Endothelial cell of umbilical vein (primary cell): ENCODE data around the gene EFNA2. TPM values are rescaled to one million over a fixed set of nuclear protein-coding genes. Genes with fewer than 3 reads are reported as not detected.
A peak's percentile ranks its signal among the peaks of the same experiment; 100 is the strongest.

ENCODE experiments used
- BruUV-seq: library from RNA; stranded (reverse); fragments of 400-500 nt; replicated peaks from 2 replicates; lab custom pipeline; 2021; lab: Mats Ljungman, UMichigan
- CTCF ChIA-PET: fragments of 300-600, 350-600 bp; sonication (Branson Sonifier 250); formaldehyde crosslinking; loops from one replicate; lab custom pipeline; 2021; ENCODE audit warnings: antibody characterized with exemption, inconsistent platforms; lab: Charles Lee
- POLR2A ChIA-PET: fragments of 300-600, 350-600 bp; sonication (Branson Sonifier 250); formaldehyde crosslinking; loops from one replicate; lab custom pipeline; 2021; ENCODE audit warnings: antibody characterized with exemption, inconsistent platforms; lab: Charles Lee
- DNase-seq: peaks from one replicate; pipeline ENCODE4 v3.0.0-alpha.2; 2011; ENCODE audit warnings: low read depth, low spot score
- FAIRE-seq: peaks from 2 replicates; lab custom pipeline; 2011; peaks lifted over from hg19 to GRCh38; lab: Jason Lieb, UNC
- H2AFZ ChIP-seq: 2 replicates; pipeline ENCODE4 v1.6.0; 2012; ENCODE audit warnings: low read depth, low read length, control low read depth, inconsistent platforms
- H3K27ac ChIP-seq: 2 replicates; pipeline ENCODE4 v1.5.1; 2011; ENCODE audit warnings: low read depth, mild to moderate bottlenecking, control low read depth, low read length, moderate library complexity; ENCODE audit not compliant: insufficient read depth
- H3K27me3 ChIP-seq, 2 experiments: 2 replicates each; pipeline versions ENCODE4 v1.6.0 to v1.6.1; 2011; ENCODE audit warnings: low read length in 2 of 2, mixed read lengths in 1 of 2; ENCODE audit not compliant: control insufficient read depth in 2 of 2, insufficient read depth in 2 of 2
- H3K36me3 ChIP-seq, 2 experiments: 2 replicates in 1 of 2; 3 replicates in 1 of 2; pipeline ENCODE4 v1.5.1; 2011; ENCODE audit warnings: low read length in 2 of 2, mild to moderate bottlenecking in 1 of 2, moderate library complexity in 1 of 2; ENCODE audit not compliant: control insufficient read depth in 2 of 2, insufficient read depth in 2 of 2; ENCODE audit errors: extremely low read depth in 1 of 2
- H3K4me1 ChIP-seq: 3 replicates; pipeline ENCODE4 v1.5.1; 2011; ENCODE audit warnings: mild to moderate bottlenecking, low read length; ENCODE audit not compliant: control insufficient read depth, insufficient read depth; ENCODE audit errors: extremely low read depth
- H3K4me2 ChIP-seq: 2 replicates; pipeline ENCODE4 v1.6.1; 2011; ENCODE audit warnings: low read length, control low read depth, mixed read lengths; ENCODE audit not compliant: insufficient read depth
- H3K4me3 ChIP-seq, 3 experiments: fragments of 200-600 bp in 1 of 3; sonication (generic), shearing (Covaris generic) in 1 of 3; replicated peaks in 1 of 3; 2 replicates each; pipeline ENCODE4 v1.5.1; 2011 to 2016; ENCODE audit warnings: control low read depth in 3 of 3, low read length in 3 of 3, mild to moderate bottlenecking in 2 of 3, inconsistent platforms in 1 of 3, low read depth in 1 of 3, moderate library complexity in 1 of 3; ENCODE audit not compliant: insufficient read depth in 1 of 3
- H3K79me2 ChIP-seq: 2 replicates; pipeline ENCODE4 v1.6.0; 2012; ENCODE audit warnings: low read length, inconsistent platforms; ENCODE audit not compliant: control insufficient read depth, insufficient read depth
- H3K9ac ChIP-seq: replicated peaks from 2 replicates; pipeline ENCODE3; 2011; ENCODE audit warnings: low read length, control low read depth; ENCODE audit not compliant: insufficient read depth; ENCODE audit errors: extremely low read depth
- H3K9me1 ChIP-seq: replicated peaks from 3 replicates; pipeline ENCODE4 v1.6.0; 2011; ENCODE audit warnings: mild to moderate bottlenecking, low read length; ENCODE audit not compliant: control insufficient read depth, insufficient read depth; ENCODE audit errors: extremely low read depth
- H3K9me3 ChIP-seq: replicated peaks from 2 replicates; pipeline ENCODE4 v1.5.1; 2012; ENCODE audit warnings: low read length, inconsistent platforms; ENCODE audit not compliant: control insufficient read depth, insufficient read depth
- H4K20me1 ChIP-seq: replicated peaks from 2 replicates; pipeline ENCODE3; 2011; ENCODE audit warnings: mild to moderate bottlenecking, low read length; ENCODE audit not compliant: control insufficient read depth, insufficient read depth; ENCODE audit errors: extremely low read depth
- EZH2 ChIP-seq: IDR thresholded peaks from 2 replicates; pipeline ENCODE4 v1.6.1; 2012; ENCODE audit warnings: borderline replicate concordance, low read depth, mild to moderate bottlenecking, moderate library complexity, low read length, inconsistent platforms; ENCODE audit not compliant: severe bottlenecking
- FOS ChIP-seq: IDR thresholded peaks from 2 replicates; pipeline ENCODE4 v1.6.1; 2011; ENCODE audit warnings: mild to moderate bottlenecking, low read length, moderate library complexity, borderline replicate concordance; ENCODE audit not compliant: insufficient read depth
- GATA2 ChIP-seq: IDR thresholded peaks from 2 replicates; pipeline ENCODE4 v1.7.0; 2011; ENCODE audit warnings: low read depth, mild to moderate bottlenecking, moderate library complexity, mixed read lengths, low read length; ENCODE audit not compliant: insufficient read length, insufficient read depth
- JUN ChIP-seq: IDR thresholded peaks from 2 replicates; pipeline ENCODE4 v1.6.1; 2011; ENCODE audit warnings: borderline replicate concordance, low read depth; ENCODE audit not compliant: insufficient read length, insufficient read depth
- MYC ChIP-seq: IDR thresholded peaks from one replicate; pipeline ENCODE4 v1.6.1; 2011; ENCODE audit warnings: mild to moderate bottlenecking, low read depth, low read length
- POLR2A ChIP-seq: IDR thresholded peaks from 2 replicates; pipeline ENCODE4 v1.6.1; 2012; ENCODE audit warnings: low read depth, mild to moderate bottlenecking, control low read depth, low read length
- POLR2AphosphoS5 ChIP-seq: IDR thresholded peaks from 2 replicates; pipeline ENCODE4 v1.6.1; 2012; ENCODE audit warnings: low read depth, mild to moderate bottlenecking, control low read depth, low read length, moderate library complexity; ENCODE audit not compliant: insufficient read depth
- dilution Hi-C: fragments of 300-500 bp; cut with MboI; formaldehyde crosslinking; loops from one replicate; pipeline ENCODE4 v1.15.0; 2019; ENCODE audit warnings: low sequenced_read_pairs; ENCODE audit not compliant: extremely low pct_ligation_motif_present
- intact Hi-C: fragments of 100-400 bp; cut with micrococcal nuclease; formaldehyde crosslinking; loops from one replicate; pipeline ENCODE4 v1.10.0; 2022
- polyA plus RNA-seq, 4 experiments: library from polyadenylated mRNA; depleted of rRNA in 3 of 4; stranded (reverse) in 3 of 4; unstranded in 1 of 4; fragments of >200 nt; gene quantifications; 2 replicates each; pipeline versions ENCODE4 v1.2.1 to v1.2.3, GENCODE V29; 2011 to 2012; ENCODE audit warnings: missing spikeins in 1 of 4
- total RNA-seq: library from RNA; stranded (reverse); gene quantifications from 2 replicates; pipeline ENCODE4 v1.2.3, GENCODE V29; 2021
- TF ChIP-seq, protein P1 (sequence below), 2 donors: IDR thresholded peaks; 1 replicate in 1 of 2; 2 replicates in 1 of 2; pipeline ENCODE4 v1.5.1; 2011; ENCODE audit warnings: low read length in 2 of 2, mild to moderate bottlenecking in 2 of 2, moderate library complexity in 2 of 2, control low read depth in 1 of 2, inconsistent platforms in 1 of 2, low read depth in 1 of 2; ENCODE audit not compliant: insufficient read depth in 1 of 2; ENCODE audit errors: extremely low read depth in 1 of 2
- TF ChIP-seq, protein P2 (sequence below): IDR thresholded peaks from 2 replicates; pipeline ENCODE4 v1.6.1; 2011; ENCODE audit not compliant: insufficient read depth, insufficient read length

EFNA2 gene
- total and polyA plus RNA-seq, 2 donors (not counting 3 experiments of a cell fraction or from before 2014, with no cell fraction given) = 0.52 to 1.1 TPM

GRCh38 chr19:1249298-1249989, 36.2 kb upstream of the EFNA2 start:
- H3K79me2 ChIP-seq = peaks cover 43% of the 10 kb centered on the region
- DNase-seq (peak; percentile 94), FAIRE-seq (peak; percentile 76)
- H2AFZ ChIP-seq = no peak overlapping the region
- dilution Hi-C loops (no loop called here), intact Hi-C loops (loop anchor here (1.0 to 10.0 kb wide), 2 partner anchors 17 to 455 kb away; partner anchors contain the start of gene PTBP1)
- peaks cover 5 to 11% of the 10 kb centered on the region in 2 experiments for H3K36me3 ChIP-seq
- H3K4me3 ChIP-seq = peak overlapping the region; percentile 57 to 85 (median 71)
- no peaks in the 10 kb centered on the region for H4K20me1 ChIP-seq
- no peaks in the 10 kb centered on the region for H3K9me3 ChIP-seq
- no peak overlapping the region for H3K4me2 ChIP-seq
- H3K27me3 ChIP-seq = no peaks in the 10 kb centered on the region
- CTCF ChIA-PET = interaction anchor here (0.6 to 1.6 kb wide), 2 partner anchors 11 to 17 kb away, joined by 3 to 14 read pairs; no protein-coding TSS in a partner anchor
- no peak for TF ChIP-seq EZH2
- peak; percentile 78 for TF ChIP-seq POLR2A
- peak; percentile 53 for TF ChIP-seq POLR2AphosphoS5
- TF ChIP-seq JUN = no peak
- TF ChIP-seq GATA2 = no peak
- TF ChIP-seq, protein P1, sequence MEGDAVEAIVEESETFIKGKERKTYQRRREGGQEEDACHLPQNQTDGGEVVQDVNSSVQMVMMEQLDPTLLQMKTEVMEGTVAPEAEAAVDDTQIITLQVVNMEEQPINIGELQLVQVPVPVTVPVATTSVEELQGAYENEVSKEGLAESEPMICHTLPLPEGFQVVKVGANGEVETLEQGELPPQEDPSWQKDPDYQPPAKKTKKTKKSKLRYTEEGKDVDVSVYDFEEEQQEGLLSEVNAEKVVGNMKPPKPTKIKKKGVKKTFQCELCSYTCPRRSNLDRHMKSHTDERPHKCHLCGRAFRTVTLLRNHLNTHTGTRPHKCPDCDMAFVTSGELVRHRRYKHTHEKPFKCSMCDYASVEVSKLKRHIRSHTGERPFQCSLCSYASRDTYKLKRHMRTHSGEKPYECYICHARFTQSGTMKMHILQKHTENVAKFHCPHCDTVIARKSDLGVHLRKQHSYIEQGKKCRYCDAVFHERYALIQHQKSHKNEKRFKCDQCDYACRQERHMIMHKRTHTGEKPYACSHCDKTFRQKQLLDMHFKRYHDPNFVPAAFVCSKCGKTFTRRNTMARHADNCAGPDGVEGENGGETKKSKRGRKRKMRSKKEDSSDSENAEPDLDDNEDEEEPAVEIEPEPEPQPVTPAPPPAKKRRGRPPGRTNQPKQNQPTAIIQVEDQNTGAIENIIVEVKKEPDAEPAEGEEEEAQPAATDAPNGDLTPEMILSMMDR (IDR thresholded peaks at IDR 0.05; ENCODE audit: extremely low read depth in 1 of 2, insufficient read depth in 1 of 2, low read depth in 1 of 2, low read length in 2 of 2) = no peak
- TF ChIP-seq, protein P2, sequence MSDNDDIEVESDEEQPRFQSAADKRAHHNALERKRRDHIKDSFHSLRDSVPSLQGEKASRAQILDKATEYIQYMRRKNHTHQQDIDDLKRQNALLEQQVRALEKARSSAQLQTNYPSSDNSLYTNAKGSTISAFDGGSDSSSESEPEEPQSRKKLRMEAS = no peak
- TF ChIP-seq FOS = no peak
- TF ChIP-seq MYC = no peak
- no peaks in the 10 kb centered on the region for H3K9me1 ChIP-seq
- no TSS peak for BruUV-seq
- peak overlapping the region; percentile 97 for H3K9ac ChIP-seq
- H3K27ac ChIP-seq = peak overlapping the region; percentile 99
- POLR2A ChIA-PET = interaction anchor here (1.0 kb wide), 2 partner anchors 17 to 20 kb away, joined by 7 to 10 read pairs; partner anchors contain the start of gene CIRBP
- peaks cover 24% of the 10 kb centered on the region for H3K4me1 ChIP-seq
